ENCODE measurements around the gene GUK1. TPM values are rescaled to one million over a fixed set of nuclear protein-coding genes. Genes with fewer than 3 reads are reported as not detected.

GUK1 gene
- 100 to 1,000 TPM; 339 to 344 TPM for total RNA-seq

- Mint-ChIP-seq H3K27ac (peak within 1 kb of the TSS; percentile 99), H3K4me1 (ENCODE audit: low read depth) (peaks cover 42% of the 10 kb centered on the region), H3K4me3 (peak within 1 kb of the TSS; percentile 100), H3K9me3 (ENCODE audit: insufficient read depth) (no peaks in the 10 kb centered on the region), H3K27me3 (ENCODE audit: low read depth) (peaks cover 8% of the 10 kb centered on the region), H3K36me3 (ENCODE audit: low read depth) (peaks cover 32% of the 10 kb centered on the region)
- ChIA-PET CTCF (interaction anchor here (1.1 to 5.6 kb wide), 3 partner anchors 9 to 27 kb away, joined by 7 to 29 read pairs (median 7); partner anchors contain the start of gene IBA57), POLR2A (interaction anchor here (0.6 to 6.1 kb wide), 12 partner anchors 9 to 325 kb away, joined by 3 to 38 read pairs (median 4); partner anchors contain the start of genes ARF1 and IBA57)
- DNase-seq (peak; percentile 100), ATAC-seq (peak; percentile 91)
Observed at GRCh38 chr1:228139931-228140723, at the start of gene GUK1. TSS of gene GUK1 (plus strand) at chr1:228140279. CDS start at chr1:228140303, 24 bp downstream.

- DNase-seq (no peak), ATAC-seq (no peak)
Observed at GRCh38 chr1:228090613-228091081, 49.4 kb upstream of the GUK1 start.

GRCh38 chr1:228091084-228091483 is 49.0 kb upstream of the GUK1 start:
- peaks cover 22% of the 10 kb centered on the region for H3K9me3 Mint-ChIP-seq (ENCODE audit: insufficient read depth)
- no peak overlapping the region for H3K4me3 Mint-ChIP-seq
- DNase-seq (no peak), ATAC-seq (no peak)
- ChIA-PET POLR2A (interaction anchor here (2.6 kb wide), 1 partner anchor 9 kb away, joined by 15 read pairs; the partner anchor contains the start of gene ARF1), CTCF (interaction anchor here (1.2 to 1.8 kb wide), 3 partner anchors 9 to 91 kb away, joined by 3 to 5 read pairs (median 5); partner anchors contain the start of gene ARF1)
- no peaks in the 10 kb centered on the region for H3K27me3 Mint-ChIP-seq (ENCODE audit: low read depth)
- H3K27ac Mint-ChIP-seq: peak overlapping the region; percentile 20
- peaks cover 90% of the 10 kb centered on the region for H3K36me3 Mint-ChIP-seq (ENCODE audit: low read depth)
- H3K4me1 Mint-ChIP-seq (ENCODE audit: low read depth): peaks cover 64% of the 10 kb centered on the region

More at GRCh38 chr1:228090613-228091081, 49.4 kb upstream of the GUK1 start:
- ChIA-PET CTCF (interaction anchor here (1.5 to 1.8 kb wide), 2 partner anchors 8 to 91 kb away, joined by 5 read pairs; partner anchors contain the start of gene ARF1), POLR2A (interaction anchor here (2.6 kb wide), 1 partner anchor 8 kb away, joined by 15 read pairs; the partner anchor contains the start of gene ARF1)
- no peak overlapping the region for H3K4me3 Mint-ChIP-seq
- peaks cover 89% of the 10 kb centered on the region for H3K36me3 Mint-ChIP-seq (ENCODE audit: low read depth)
- peak overlapping the region; percentile 15 for H3K27ac Mint-ChIP-seq
- H3K4me1 Mint-ChIP-seq (ENCODE audit: low read depth): peaks cover 67% of the 10 kb centered on the region
- peaks cover 22% of the 10 kb centered on the region for H3K9me3 Mint-ChIP-seq (ENCODE audit: insufficient read depth)
- H3K27me3 Mint-ChIP-seq (ENCODE audit: low read depth): no peaks in the 10 kb centered on the region

GRCh38 chr1:228092342-228093049 is 47.6 kb upstream of the GUK1 start:
- POLR2A ChIA-PET: interaction anchor here (0.8 to 2.6 kb wide), 2 partner anchors 10 to 700 kb away, joined by 3 to 15 read pairs; partner anchors contain the start of gene ARF1
- H3K27me3 Mint-ChIP-seq (ENCODE audit: low read depth): no peaks in the 10 kb centered on the region
- CTCF ChIA-PET: interaction anchor here (0.9 to 1.8 kb wide), 3 partner anchors 9 to 93 kb away, joined by 3 to 5 read pairs (median 3); no protein-coding TSS in a partner anchor
- H3K36me3 Mint-ChIP-seq (ENCODE audit: low read depth): peaks cover 93% of the 10 kb centered on the region
- no peak overlapping the region for H3K4me3 Mint-ChIP-seq
- ATAC-seq (no peak), DNase-seq (no peak)
- H3K4me1 Mint-ChIP-seq (ENCODE audit: low read depth): peaks cover 53% of the 10 kb centered on the region
- H3K9me3 Mint-ChIP-seq (ENCODE audit: insufficient read depth): peaks cover 22% of the 10 kb centered on the region
- H3K27ac Mint-ChIP-seq: no peak overlapping the region

GRCh38 chr1:228093050-228093906 is 46.8 kb upstream of the GUK1 start:
- DNase-seq: no peak
- H3K36me3 Mint-ChIP-seq (ENCODE audit: low read depth): peaks cover 91% of the 10 kb centered on the region
- peaks cover 45% of the 10 kb centered on the region for H3K4me1 Mint-ChIP-seq (ENCODE audit: low read depth)
- CTCF ChIA-PET: no interaction called here
- no peak overlapping the region for H3K27ac Mint-ChIP-seq
- H3K9me3 Mint-ChIP-seq (ENCODE audit: insufficient read depth): peaks cover 22% of the 10 kb centered on the region
- POLR2A ChIA-PET: interaction anchor here (2.6 kb wide), 1 partner anchor 11 kb away, joined by 15 read pairs; the partner anchor contains the start of gene ARF1
- no peak overlapping the region for H3K4me3 Mint-ChIP-seq
- no peak for ATAC-seq
- H3K27me3 Mint-ChIP-seq (ENCODE audit: low read depth): no peaks in the 10 kb centered on the region

- Mint-ChIP-seq H3K4me3 (no peak overlapping the region), H3K9me3 (ENCODE audit: insufficient read depth) (peaks cover 22% of the 10 kb centered on the region), H3K36me3 (ENCODE audit: low read depth) (peaks cover 89% of the 10 kb centered on the region), H3K27ac (no peak overlapping the region), H3K27me3 (ENCODE audit: low read depth) (no peaks in the 10 kb centered on the region), H3K4me1 (ENCODE audit: low read depth) (peaks cover 33% of the 10 kb centered on the region)
- ChIA-PET POLR2A (interaction anchor here (1.2 kb wide), 1 partner anchor 8 kb away, joined by 3 read pairs; no protein-coding TSS in a partner anchor), CTCF (interaction anchor here (1.1 kb wide), 1 partner anchor 74 kb away, joined by 3 read pairs; no protein-coding TSS in a partner anchor)
- DNase-seq (no peak), ATAC-seq (no peak)
Observed at GRCh38 chr1:228094432-228095016, 45.6 kb upstream of the GUK1 start.

GRCh38 chr1:228095161-228095560 is 44.9 kb upstream of the GUK1 start:
- ChIA-PET CTCF (interaction anchor here (1.1 kb wide), 1 partner anchor 73 kb away, joined by 3 read pairs; no protein-coding TSS in a partner anchor), POLR2A (interaction anchor here (1.2 kb wide), 1 partner anchor 8 kb away, joined by 3 read pairs; no protein-coding TSS in a partner anchor)
- Mint-ChIP-seq H3K4me1 (ENCODE audit: low read depth) (peaks cover 26% of the 10 kb centered on the region), H3K9me3 (ENCODE audit: insufficient read depth) (peaks cover 22% of the 10 kb centered on the region), H3K27ac (no peak overlapping the region), H3K4me3 (no peak overlapping the region), H3K27me3 (ENCODE audit: low read depth) (no peaks in the 10 kb centered on the region), H3K36me3 (ENCODE audit: low read depth) (peaks cover 90% of the 10 kb centered on the region)
- DNase-seq: no peak
- no peak for ATAC-seq

- Mint-ChIP-seq H3K4me3 (no peak overlapping the region), H3K9me3 (ENCODE audit: insufficient read depth) (peaks cover 22% of the 10 kb centered on the region), H3K27me3 (ENCODE audit: low read depth) (no peaks in the 10 kb centered on the region), H3K4me1 (ENCODE audit: low read depth) (peaks cover 20% of the 10 kb centered on the region), H3K27ac (no peak overlapping the region), H3K36me3 (ENCODE audit: low read depth) (peaks cover 87% of the 10 kb centered on the region)
- ChIA-PET CTCF (interaction anchor here (1.1 kb wide), 1 partner anchor 72 kb away, joined by 3 read pairs; no protein-coding TSS in a partner anchor), POLR2A (no interaction called here)
- ATAC-seq (no peak), DNase-seq (no peak)
Observed at GRCh38 chr1:228095938-228096337, 44.1 kb upstream of the GUK1 start.

GRCh38 chr1:228096416-228097332 is 43.4 kb upstream of the GUK1 start:
- ATAC-seq: no peak
- ChIA-PET POLR2A (interaction anchor here (0.6 kb wide), 1 partner anchor 13 kb away, joined by 3 read pairs; no protein-coding TSS in a partner anchor), CTCF (no interaction called here)
- peaks cover 21% of the 10 kb centered on the region for H3K9me3 Mint-ChIP-seq (ENCODE audit: insufficient read depth)
- H3K36me3 Mint-ChIP-seq (ENCODE audit: low read depth): peaks cover 86% of the 10 kb centered on the region
- no peak overlapping the region for H3K27ac Mint-ChIP-seq
- H3K27me3 Mint-ChIP-seq (ENCODE audit: low read depth): no peaks in the 10 kb centered on the region
- no peak overlapping the region for H3K4me3 Mint-ChIP-seq
- peaks cover 19% of the 10 kb centered on the region for H3K4me1 Mint-ChIP-seq (ENCODE audit: low read depth)
- DNase-seq: no peak
